H1 (cell line): Measurements from ENCODE around the gene JADE1. TPM values are rescaled to one million over a fixed set of nuclear protein-coding genes. Genes with fewer than 3 reads are reported as not detected.

Experiments used
- CTCF ChIA-PET: fragments of 300-600 bp; sonication (Branson Sonifier 250); formaldehyde crosslinking; loops from one replicate; lab custom pipeline; 2021; ENCODE audit not compliant: partially characterized antibody; lab: Charles Lee
- POLR2A ChIA-PET: fragments of 300-600 bp; sonication (Branson Sonifier 250); formaldehyde crosslinking; loops from one replicate; lab custom pipeline; 2021; ENCODE audit warnings: inconsistent platforms; ENCODE audit not compliant: partially characterized antibody; lab: Charles Lee
- DNase-seq, 2 experiments: peaks; one replicate each; pipeline versions ENCODE4 v3.0.0 to v3.0.0-alpha.2; 2010 to 2022; ENCODE audit warnings: low spot score in 2 of 2, low read depth in 1 of 2, mixed read lengths in 1 of 2
- FAIRE-seq: peaks from 2 replicates; lab custom pipeline; 2011; peaks lifted over from hg19 to GRCh38; lab: Jason Lieb, UNC
- H2AFZ ChIP-seq: 2 replicates; pipeline ENCODE4 v1.8.1; 2012; ENCODE audit warnings: low read length, inconsistent platforms
- H2AK5ac ChIP-seq: 2 replicates; pipeline ENCODE4 v1.6.1; 2013; ENCODE audit warnings: low read depth, low read length
- H2BK120ac ChIP-seq: replicated peaks from 2 replicates; pipeline ENCODE3; 2013; ENCODE audit warnings: low read depth, low read length, inconsistent platforms
- H2BK12ac ChIP-seq: 2 replicates; pipeline ENCODE4 v1.6.1; 2013; ENCODE audit warnings: low read depth, low read length
- H2BK15ac ChIP-seq: 2 replicates; pipeline ENCODE4 v1.6.1; 2013; ENCODE audit warnings: low read length
- H2BK20ac ChIP-seq: 2 replicates; pipeline ENCODE4 v1.6.1; 2013; ENCODE audit warnings: low read length
- H2BK5ac ChIP-seq: 2 replicates; pipeline ENCODE4 v1.6.1; 2013; ENCODE audit warnings: low read depth, low read length
- H3K14ac ChIP-seq: 2 replicates; pipeline ENCODE4 v1.6.1; 2013; ENCODE audit warnings: inconsistent platforms; ENCODE audit not compliant: insufficient read length
- H3K18ac ChIP-seq: 2 replicates; pipeline ENCODE4 v1.6.1; 2013; ENCODE audit warnings: low read length; ENCODE audit errors: extremely low read depth
- H3K23ac ChIP-seq: 2 replicates; pipeline ENCODE4 v1.6.1; 2013; ENCODE audit warnings: inconsistent platforms; ENCODE audit not compliant: insufficient read length
- H3K23me2 ChIP-seq: 2 replicates; pipeline ENCODE4 v1.6.1; 2013; ENCODE audit warnings: low read depth, low read length
- H3K27ac ChIP-seq: 2 replicates; pipeline ENCODE4 v1.6.1; 2011; ENCODE audit warnings: low read depth, low read length, inconsistent platforms
- H3K27me3 ChIP-seq, 4 experiments: replicated peaks in 1 of 4; 1 replicate in 1 of 4; 2 replicates in 3 of 4; pipeline versions ENCODE4 v1.6.1 to v1.8.1; 2011 to 2013; ENCODE audit warnings: low read length in 3 of 4, mild to moderate bottlenecking in 3 of 4, inconsistent platforms in 2 of 4, mixed read lengths in 2 of 4, moderate library complexity in 1 of 4; ENCODE audit not compliant: control insufficient read depth in 3 of 4, insufficient read depth in 3 of 4; ENCODE audit errors: extremely low read depth in 1 of 4
- H3K36me3 ChIP-seq, 4 experiments: 2 replicates each; pipeline versions ENCODE4 v1.6.1 to v1.8.1; 2011 to 2013; ENCODE audit warnings: mild to moderate bottlenecking in 4 of 4, low read length in 3 of 4, moderate library complexity in 2 of 4, control low read depth in 1 of 4, inconsistent platforms in 1 of 4; ENCODE audit not compliant: insufficient read depth in 4 of 4, control insufficient read depth in 2 of 4
- H3K4ac ChIP-seq: replicated peaks from 2 replicates; pipeline ENCODE3; 2013; ENCODE audit warnings: low read length, low read depth, mixed read lengths, inconsistent platforms; ENCODE audit not compliant: insufficient read length
- H3K4me1 ChIP-seq, 4 experiments: replicated peaks in 1 of 4; 1 replicate in 1 of 4; 2 replicates in 3 of 4; pipeline versions ENCODE4 v1.6.1 to v1.8.1; 2011 to 2013; ENCODE audit warnings: low read length in 3 of 4, inconsistent platforms in 2 of 4, mixed read lengths in 1 of 4; ENCODE audit not compliant: insufficient read depth in 4 of 4, control insufficient read depth in 3 of 4
- H3K4me2 ChIP-seq, 2 experiments: 2 replicates each; pipeline versions ENCODE4 v1.6.1 to v1.8.1; 2011 to 2013; ENCODE audit warnings: low read depth in 2 of 2, low read length in 2 of 2, control low read depth in 1 of 2, inconsistent platforms in 1 of 2, mild to moderate bottlenecking in 1 of 2; ENCODE audit not compliant: insufficient read depth in 1 of 2
- H3K4me3 ChIP-seq, 4 experiments: fragments of 200-600, 300-600 bp in 1 of 4; sonication (generic), shearing (Covaris generic), sonication (Bioruptor Twin) in 1 of 4; 2 replicates each; pipeline versions ENCODE4 v1.5.1 to v1.8.1; 2011 to 2016; ENCODE audit warnings: low read length in 4 of 4, low read depth in 3 of 4, control low read depth in 2 of 4, inconsistent platforms in 2 of 4, mild to moderate bottlenecking in 2 of 4, mixed read lengths in 1 of 4, moderate library complexity in 1 of 4; ENCODE audit not compliant: insufficient read depth in 2 of 4; ENCODE audit errors: extremely low read depth in 1 of 4
- H3K56ac ChIP-seq: replicated peaks from 2 replicates; pipeline ENCODE3; 2013; ENCODE audit warnings: low read depth, mild to moderate bottlenecking, mixed read lengths, low read length, inconsistent platforms; ENCODE audit not compliant: insufficient read length
- H3K79me1 ChIP-seq: 2 replicates; pipeline ENCODE4 v1.6.1; 2013; ENCODE audit warnings: low read depth, low read length, control low read depth
- H3K79me2 ChIP-seq, 2 experiments: 2 replicates each; pipeline versions ENCODE4 v1.6.1 to v1.8.1; 2012 to 2013; ENCODE audit warnings: low read length in 2 of 2, mild to moderate bottlenecking in 2 of 2, inconsistent platforms in 1 of 2; ENCODE audit not compliant: insufficient read depth in 2 of 2, control insufficient read depth in 1 of 2
- H3K9ac ChIP-seq, 4 experiments: replicated peaks in 1 of 4; 1 replicate in 1 of 4; 2 replicates in 3 of 4; pipeline versions ENCODE4 v1.6.1 to v1.8.1; 2011 to 2013; ENCODE audit warnings: low read depth in 3 of 4, low read length in 3 of 4, control low read depth in 2 of 4, mild to moderate bottlenecking in 2 of 4, moderate library complexity in 2 of 4, inconsistent platforms in 1 of 4; ENCODE audit errors: extremely low read depth in 1 of 4
- H3K9me3 ChIP-seq, 2 experiments: 2 replicates each; pipeline versions ENCODE4 v1.6.1 to v1.8.1; 2012 to 2013; ENCODE audit warnings: mild to moderate bottlenecking in 2 of 2, moderate library complexity in 2 of 2, control low read depth in 1 of 2, inconsistent platforms in 1 of 2, low read depth in 1 of 2, low read length in 1 of 2, mixed read lengths in 1 of 2; ENCODE audit not compliant: insufficient read depth in 2 of 2
- H4K20me1 ChIP-seq, 2 experiments: replicated peaks in 1 of 2; 2 replicates each; pipeline versions ENCODE3 to v1.8.1; 2011 to 2013; ENCODE audit warnings: inconsistent platforms in 2 of 2, low read length in 2 of 2, mild to moderate bottlenecking in 1 of 2; ENCODE audit not compliant: insufficient read depth in 2 of 2, control insufficient read depth in 1 of 2
- H4K5ac ChIP-seq: 2 replicates; pipeline ENCODE4 v1.6.1; 2013; ENCODE audit warnings: low read length, low read depth, mixed read lengths, inconsistent platforms; ENCODE audit not compliant: insufficient read length
- H4K8ac ChIP-seq: 2 replicates; pipeline ENCODE4 v1.8.0; 2013; ENCODE audit warnings: mild to moderate bottlenecking, moderate library complexity, low read length, inconsistent platforms; ENCODE audit not compliant: insufficient read depth; ENCODE audit errors: extremely low read depth
- H4K91ac ChIP-seq: replicated peaks from 2 replicates; pipeline ENCODE3; 2013; ENCODE audit warnings: low read length, mixed read lengths, inconsistent platforms; ENCODE audit not compliant: insufficient read length
- JUND ChIP-seq: IDR thresholded peaks from 2 replicates; pipeline ENCODE4 v1.6.1; 2011; ENCODE audit warnings: mild to moderate bottlenecking, improper control_type of control experiment, low read length
- POLR2AphosphoS5 ChIP-seq: IDR thresholded peaks from 2 replicates; pipeline ENCODE4 v1.6.1; 2011; ENCODE audit warnings: low read depth, low read length
- SRF ChIP-seq: IDR thresholded peaks from 2 replicates; pipeline ENCODE4 v1.6.1; 2011; ENCODE audit warnings: mild to moderate bottlenecking, low read depth, low read length, moderate library complexity
- WGBS, 2 experiments: shearing (Covaris generic) in 1 of 2; methylation state at CpG; one replicate each; pipeline versions ENCODE4 v1.1.6 to v1.1.7; 2013 to 2015; ENCODE audit warnings: low lambda C conversion rate in 2 of 2, mixed read lengths in 2 of 2, inconsistent platforms in 1 of 2, low coverage in 1 of 2, missing lambda C conversion rate in 1 of 2; ENCODE audit not compliant: insufficient replicate concordance in 2 of 2, insufficient coverage in 1 of 2, insufficient read length in 1 of 2; ENCODE audit errors: extremely low coverage in 1 of 2, missing lambda C conversion rate in 1 of 2; 5-methylcytosine and 5-hydroxymethylcytosine counted together
- polyA plus RNA-seq, 7 experiments: library from polyadenylated mRNA; depleted of rRNA in 3 of 7; stranded (reverse) in 5 of 7; unstranded in 2 of 7; fragments of >200 nt in 5 of 7; fragments of 200-250 nt in 2 of 7; gene quantifications; 1 replicate in 5 of 7; 2 replicates in 1 of 7; 4 replicates in 1 of 7; pipeline versions ENCODE4 v1.2.1 to v1.2.3, GENCODE V29; 2011 to 2013; ENCODE audit warnings: missing spikeins in 2 of 7, mixed read lengths in 2 of 7
- total RNA-seq: library from RNA; stranded (reverse); fragmentation: NEBNext Ultra II Directional; extraction: Animal tissue kit (Norgen Biotek cat#: 25700); gene quantifications from 2 replicates; pipeline ENCODE4 v1.2.1, GENCODE V29; 2021

Gene JADE1
- total and polyA plus RNA-seq, 2 of the 8 experiments (the other 6 are each of a cell fraction or from before 2014, with no cell fraction given): 37.7 to 213 TPM

GRCh38 chr4:128871948-128872347 is 62.4 kb downstream of the JADE1 start:
- no peak overlapping the region for H2BK20ac ChIP-seq
- TF ChIP-seq JUND (no peak), POLR2AphosphoS5 (peak; percentile 60; the same call in 1 of the 2 replicates), SRF (peak; percentile 25; the same call in 1 of the 2 replicates)
- TF ChIP-seq, all 59 proteins: peak for 2
- Histone ChIP-seq H2BK5ac (no peak overlapping the region), H2AK5ac (no peak overlapping the region), H4K5ac (no peak overlapping the region), H3K27me3 (no peaks in the 10 kb centered on the region), H2BK15ac (no peak overlapping the region), H3K56ac (no peak overlapping the region), H3K79me1 (no peaks in the 10 kb centered on the region; the same call in 1 of the 2 replicates), H3K4me1 (peaks cover 0 to 2% (median 0%) of the 10 kb centered on the region in 4 experiments; a peak in 1 of 7 replicates), H2BK120ac (no peak overlapping the region), H3K36me3 (peaks cover 30 to 77% (median 59%) of the 10 kb centered on the region in 4 experiments), H3K14ac (no peak overlapping the region), H3K23me2 (no peaks in the 10 kb centered on the region), H4K91ac (no peak overlapping the region), H4K8ac (no peak overlapping the region), H3K18ac (no peak overlapping the region), H3K9ac (no peak overlapping the region), H3K9me3 (no peaks in the 10 kb centered on the region), H3K23ac (no peak overlapping the region), H3K27ac (no peak overlapping the region), H3K79me2 (peaks cover 0 to 8% of the 10 kb centered on the region in 2 experiments; a peak in 1 of 4 replicates), H3K4me2 (no peak overlapping the region), H4K20me1 (peaks cover 10% of the 10 kb centered on the region in 2 experiments), H2BK12ac (no peak overlapping the region), H2AFZ (no peak overlapping the region), H3K4me3 (no peak overlapping the region), H3K4ac (no peak overlapping the region)
- CTCF ChIA-PET: no interaction called here
- DNase-seq: no peak
- POLR2A ChIA-PET: interaction anchor here (0.9 to 1.5 kb wide), 3 partner anchors 10 to 148 kb away, joined by 3 read pairs; no protein-coding TSS in a partner anchor
- FAIRE-seq: no peak
- 93% methylated on average over 9 of the region's 9 CpGs; no CpG with 5 or more reads in 1 of the 2 experiments for WGBS, 2 experiments
